ENCODE measurements around the gene PIEZO1.

The PIEZO1 gene

GRCh38 chr16:88715312-88716190 lies 69.5 kb downstream of the PIEZO1 start:
- no peak overlapping the region for H3K4me3 ChIP-seq (ENCODE audit: low read length)
- no peak for DNase-seq (ENCODE audit: low read depth)
- TF ChIP-seq, protein P1, sequence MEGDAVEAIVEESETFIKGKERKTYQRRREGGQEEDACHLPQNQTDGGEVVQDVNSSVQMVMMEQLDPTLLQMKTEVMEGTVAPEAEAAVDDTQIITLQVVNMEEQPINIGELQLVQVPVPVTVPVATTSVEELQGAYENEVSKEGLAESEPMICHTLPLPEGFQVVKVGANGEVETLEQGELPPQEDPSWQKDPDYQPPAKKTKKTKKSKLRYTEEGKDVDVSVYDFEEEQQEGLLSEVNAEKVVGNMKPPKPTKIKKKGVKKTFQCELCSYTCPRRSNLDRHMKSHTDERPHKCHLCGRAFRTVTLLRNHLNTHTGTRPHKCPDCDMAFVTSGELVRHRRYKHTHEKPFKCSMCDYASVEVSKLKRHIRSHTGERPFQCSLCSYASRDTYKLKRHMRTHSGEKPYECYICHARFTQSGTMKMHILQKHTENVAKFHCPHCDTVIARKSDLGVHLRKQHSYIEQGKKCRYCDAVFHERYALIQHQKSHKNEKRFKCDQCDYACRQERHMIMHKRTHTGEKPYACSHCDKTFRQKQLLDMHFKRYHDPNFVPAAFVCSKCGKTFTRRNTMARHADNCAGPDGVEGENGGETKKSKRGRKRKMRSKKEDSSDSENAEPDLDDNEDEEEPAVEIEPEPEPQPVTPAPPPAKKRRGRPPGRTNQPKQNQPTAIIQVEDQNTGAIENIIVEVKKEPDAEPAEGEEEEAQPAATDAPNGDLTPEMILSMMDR (IDR thresholded peaks at IDR 0.05; ENCODE audit: insufficient read depth, low read depth, low read length, missing control alignments) = no peak

GRCh38 chr16:88714420-88715302 lies 70.4 kb downstream of the PIEZO1 start:
- no peak for DNase-seq (ENCODE audit: low read depth)
- H3K4me3 ChIP-seq (ENCODE audit: low read length) = no peak overlapping the region
- TF ChIP-seq, protein P1 (IDR thresholded peaks at IDR 0.05; ENCODE audit: insufficient read depth, low read depth, low read length, missing control alignments) = no peak

GRCh38 chr16:88713568-88714419 lies 71.2 kb downstream of the PIEZO1 start:
- H3K4me3 ChIP-seq (ENCODE audit: low read length) = no peak overlapping the region
- peak; percentile 62 for DNase-seq (ENCODE audit: low read depth)
- TF ChIP-seq, protein P1 (IDR thresholded peaks at IDR 0.05; ENCODE audit: insufficient read depth, low read depth, low read length, missing control alignments) = no peak

GRCh38 chr16:88713054-88713453 lies 72.0 kb downstream of the PIEZO1 start:
- TF ChIP-seq, protein P1 (IDR thresholded peaks at IDR 0.05; ENCODE audit: insufficient read depth, low read depth, low read length, missing control alignments) = no peak
- no peak overlapping the region for H3K4me3 ChIP-seq (ENCODE audit: low read length)
- DNase-seq (ENCODE audit: low read depth) = no peak

GRCh38 chr16:88712362-88712979 lies 72.5 kb downstream of the PIEZO1 start:
- no peak overlapping the region for H3K4me3 ChIP-seq (ENCODE audit: low read length)
- TF ChIP-seq, protein P1 (IDR thresholded peaks at IDR 0.05; ENCODE audit: insufficient read depth, low read depth, low read length, missing control alignments) = no peak
- DNase-seq (ENCODE audit: low read depth) = no peak

GRCh38 chr16:88711750-88712340 lies 73.2 kb downstream of the PIEZO1 start:
- TF ChIP-seq, protein P1 (IDR thresholded peaks at IDR 0.05; ENCODE audit: insufficient read depth, low read depth, low read length, missing control alignments) = no peak
- H3K4me3 ChIP-seq (ENCODE audit: low read length) = no peak overlapping the region
- DNase-seq (ENCODE audit: low read depth) = no peak
